SHP77 (cell line): ENCODE measurements around the gene PLEKHA6.
"Not testable (repeated sequence)": the region's sequence is repeated elsewhere in the genome, so short reads cannot be mapped to it uniquely, and the experiment has no call there.

Source experiments
- DNase-seq, 2 experiments: peaks; one replicate each; lab custom pipeline; 2025; lab: John Stamatoyannopoulos, UW

The PLEKHA6 gene

DNA sequence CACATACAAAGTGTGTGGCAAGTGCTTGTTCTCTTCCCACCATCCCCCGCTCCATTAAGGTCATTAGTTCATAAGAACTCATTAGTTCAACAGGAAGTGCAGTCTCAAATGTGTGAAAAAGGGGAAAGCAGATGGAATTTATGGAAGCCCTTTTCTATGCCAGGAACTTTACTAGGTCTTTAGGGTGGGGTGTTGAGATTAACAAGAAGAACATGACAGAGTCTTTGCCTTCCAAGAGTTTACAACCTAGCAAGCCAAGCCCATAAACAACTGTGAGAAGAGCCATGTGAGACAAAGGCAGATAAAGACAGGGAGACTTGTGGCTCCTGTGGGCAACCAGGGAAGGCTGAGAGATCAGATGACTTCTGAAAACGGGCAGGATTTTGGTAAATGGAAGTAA, 21.4 kb downstream of the PLEKHA6 start:
- DNase-seq, result no peak

DNA sequence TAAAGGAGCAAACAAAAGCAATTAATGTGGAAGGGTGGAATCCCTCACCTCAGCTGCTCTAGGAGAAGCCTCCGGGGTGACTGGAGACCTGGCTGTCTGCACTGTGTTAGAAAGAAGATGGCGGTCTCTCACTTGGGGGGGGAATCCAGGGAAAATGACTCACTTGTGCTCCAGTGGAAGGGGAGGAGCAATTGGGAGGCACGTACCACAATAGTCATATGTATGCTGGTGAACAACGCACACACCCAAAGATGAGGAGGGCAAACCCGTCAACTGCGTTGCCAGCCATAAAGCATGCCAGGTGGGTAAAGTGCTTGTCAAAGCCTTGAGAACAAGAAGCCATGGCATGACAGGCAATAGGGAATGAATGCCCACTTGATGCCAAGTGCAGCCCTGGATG, 22.1 kb downstream of the PLEKHA6 start:
- DNase-seq, result no peak

DNA sequence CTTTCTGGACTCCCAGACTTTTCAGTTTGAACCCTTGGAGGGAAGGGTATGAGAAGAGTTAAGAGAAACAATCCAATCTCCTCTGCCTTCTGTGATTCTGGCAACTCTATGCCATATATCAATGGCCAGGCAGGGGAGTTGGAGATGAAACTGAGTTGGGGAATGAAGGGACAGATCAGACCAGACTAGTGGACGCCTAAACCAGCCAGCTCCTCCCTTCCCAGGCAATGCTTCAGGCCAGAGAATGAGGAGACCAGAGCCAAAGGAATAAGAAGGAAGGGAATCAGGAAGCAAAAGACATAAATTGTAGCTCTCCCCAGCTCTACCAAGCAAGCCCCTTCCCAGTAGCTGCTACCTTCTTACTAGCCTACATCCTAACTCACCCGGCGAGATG, 22.7 kb downstream of the PLEKHA6 start:
- no peak for DNase-seq

DNA sequence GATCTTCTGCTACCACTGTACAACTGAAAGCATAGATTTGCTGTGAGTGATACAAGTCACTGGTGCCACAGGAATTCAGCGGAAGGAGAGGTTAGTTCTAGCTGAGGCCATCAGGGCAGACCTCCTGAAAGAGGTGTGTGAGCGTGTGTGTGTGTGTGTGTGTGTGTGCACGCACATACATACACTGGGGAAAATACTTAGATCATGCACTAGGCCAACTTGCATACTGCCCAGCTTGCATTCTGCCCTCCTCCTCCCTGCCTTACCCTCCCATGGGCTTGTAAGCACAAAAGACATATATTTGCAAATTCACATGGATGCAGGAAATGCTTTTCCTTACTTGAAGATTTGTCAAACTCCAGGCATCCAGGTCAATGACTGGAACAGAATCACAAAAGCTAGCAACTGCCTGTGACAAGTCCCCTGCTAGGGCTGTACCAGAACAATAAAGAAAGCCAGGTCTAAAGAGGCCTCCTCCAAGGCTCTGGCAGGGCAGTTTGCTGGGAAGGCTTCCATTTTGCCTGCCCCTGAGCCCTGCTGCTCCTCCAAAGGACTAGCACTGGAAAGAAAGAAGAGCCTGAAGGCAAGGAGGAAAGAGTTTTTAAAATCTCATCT, 23.2 kb downstream of the PLEKHA6 start:
- DNase-seq, result no peak

DNA sequence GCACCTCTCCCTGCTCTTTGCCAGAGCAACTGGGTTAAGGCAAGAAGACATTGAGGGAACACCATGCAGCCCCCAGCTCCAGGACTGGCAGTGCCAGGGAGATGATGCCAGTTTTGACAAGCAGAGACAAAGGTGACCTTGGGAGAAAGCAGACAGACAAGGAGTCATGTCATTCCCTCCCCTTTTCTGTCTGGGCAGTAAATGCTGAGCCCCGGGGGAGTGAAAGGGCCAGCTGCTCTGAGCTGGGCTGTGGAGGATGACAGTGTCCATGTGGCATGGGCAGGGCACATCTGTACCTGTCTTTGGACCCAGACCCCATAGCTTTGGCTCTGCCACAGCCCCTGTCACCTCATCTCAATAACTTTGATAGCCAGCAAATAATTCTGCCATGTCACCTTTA, 24.2 kb downstream of the PLEKHA6 start:
- no peak for DNase-seq

DNA sequence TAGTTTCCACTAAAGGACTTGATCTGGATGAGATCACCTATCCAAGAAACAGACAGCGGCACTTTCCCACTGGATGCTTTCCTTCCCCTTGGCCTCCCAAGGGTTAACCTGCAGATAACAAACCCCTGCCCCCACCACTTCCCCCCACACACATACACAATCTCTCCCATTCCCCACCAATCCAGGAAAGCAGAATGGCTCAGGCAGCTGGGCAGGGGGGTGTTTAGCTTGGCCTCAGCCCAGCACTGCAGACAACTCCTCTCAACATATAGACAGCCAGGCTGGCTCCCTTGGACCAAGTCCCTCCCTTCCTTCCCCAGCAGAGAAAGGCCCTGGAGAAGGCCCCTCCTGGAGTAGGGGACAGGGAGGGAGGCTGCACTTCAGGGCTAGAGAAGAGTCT, 24.6 kb downstream of the PLEKHA6 start:
- DNase-seq, result peak in 1 of 2 experiments; percentile 32

DNA sequence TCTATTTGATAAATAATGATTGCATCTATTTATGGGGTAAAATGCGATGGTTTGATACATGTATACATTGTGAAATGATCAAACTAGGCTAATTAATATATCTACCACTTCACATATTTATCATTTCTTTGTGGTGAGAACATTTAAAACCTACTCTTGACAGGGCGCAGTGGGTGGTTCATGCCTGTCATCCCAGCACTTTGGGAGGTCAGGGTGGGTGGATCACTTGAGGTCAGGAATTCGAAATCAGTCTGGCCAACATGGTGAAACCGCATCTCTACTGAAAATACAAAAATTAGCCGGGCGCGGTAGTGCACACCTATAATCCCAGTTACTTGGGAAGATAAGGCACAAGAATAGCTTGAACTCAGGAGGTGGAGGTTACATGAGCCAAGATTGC, 25.3 kb downstream of the PLEKHA6 start:
- DNase-seq, result no peak

DNA sequence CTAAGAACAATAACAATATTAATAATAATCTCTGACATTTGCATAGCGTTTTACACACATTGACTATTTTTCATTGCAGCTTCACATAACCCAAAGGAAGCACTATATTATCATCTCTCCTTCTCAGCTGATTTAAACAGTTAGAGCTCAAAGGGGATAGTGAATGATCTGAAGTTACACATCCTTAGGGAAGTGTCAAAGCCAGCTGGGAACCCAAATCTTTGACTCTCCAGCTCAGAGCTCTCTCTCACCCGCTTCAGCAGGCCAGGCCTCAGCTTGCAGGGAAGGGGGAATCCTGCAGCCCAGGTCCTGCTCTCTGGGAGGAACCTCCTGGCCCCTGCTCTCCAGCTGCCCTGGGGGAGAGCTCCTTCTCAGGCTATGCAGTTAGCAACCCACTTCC, 26.3 kb downstream of the PLEKHA6 start:
- no peak for DNase-seq

DNA sequence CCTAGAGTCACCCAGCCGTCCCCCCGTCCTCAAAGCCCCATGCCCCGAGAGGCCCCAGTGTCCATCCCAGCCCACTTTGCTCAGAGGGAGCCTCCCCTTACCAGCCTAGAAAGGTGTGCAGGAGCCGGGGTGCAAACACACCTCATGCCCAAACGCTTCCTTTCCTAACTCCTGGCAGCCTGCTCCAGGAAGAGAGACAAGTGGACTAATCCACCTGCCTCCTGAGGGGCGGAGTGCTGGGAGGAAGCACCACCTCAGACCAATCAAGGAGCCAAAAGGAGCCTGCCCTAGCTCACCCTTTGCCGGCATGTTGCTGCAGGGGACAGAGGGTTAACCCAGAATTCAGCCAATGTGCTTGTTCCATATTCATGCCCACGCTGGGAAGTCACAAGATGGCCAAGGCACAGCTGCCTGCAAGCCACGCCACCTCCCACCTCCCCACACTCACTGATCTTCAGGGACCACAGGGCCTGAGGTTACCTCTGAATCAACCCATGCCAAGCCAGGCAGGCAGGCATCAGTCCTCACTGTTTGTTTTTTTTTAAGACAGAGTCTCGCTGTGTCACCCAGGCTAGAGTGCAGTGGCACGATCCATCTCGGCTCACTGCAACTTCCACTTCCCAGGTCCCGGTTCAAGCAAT, 27.8 kb downstream of the PLEKHA6 start:
- DNase-seq, result no peak

DNA sequence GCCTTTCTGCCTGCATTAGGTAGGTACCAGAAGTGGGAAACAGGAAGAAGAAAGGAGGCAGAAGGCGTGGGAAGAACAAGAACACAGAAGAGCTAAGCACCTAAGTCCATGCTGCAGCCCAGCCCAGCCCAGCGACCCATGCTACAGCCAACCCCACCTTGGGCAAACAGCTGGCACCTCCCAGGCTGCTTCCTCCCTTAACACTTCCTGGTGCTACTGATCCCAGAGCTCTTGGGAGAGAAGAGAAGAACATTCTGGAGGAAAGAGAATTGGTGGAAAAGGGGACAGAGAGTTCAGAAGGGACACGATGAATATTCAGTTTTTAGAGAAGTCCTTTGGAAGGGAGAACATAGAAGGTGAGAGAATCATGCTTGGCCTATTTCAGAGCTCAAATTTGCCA, 28.5 kb downstream of the PLEKHA6 start:
- DNase-seq, result no peak

DNA sequence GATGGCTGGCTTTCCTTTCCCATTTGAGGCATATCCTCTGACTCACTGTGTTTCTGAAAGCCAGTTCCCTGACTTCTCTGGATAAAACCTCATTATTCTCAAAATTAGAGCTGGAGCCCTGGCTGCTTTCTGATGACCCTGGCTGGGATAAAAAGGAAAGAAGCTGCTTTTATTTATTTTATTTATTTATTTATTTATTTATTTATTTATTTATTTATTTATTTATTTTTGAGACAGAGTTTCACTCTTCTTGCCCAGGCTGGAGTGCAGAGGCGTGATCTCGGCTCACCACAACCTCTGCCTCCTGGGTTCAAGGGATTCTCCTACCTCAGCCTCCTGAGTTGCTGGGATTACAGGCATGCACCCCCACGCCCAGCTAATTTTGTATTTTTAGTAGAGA, 31.9 kb downstream of the PLEKHA6 start:
- not testable (repeated sequence) for DNase-seq

DNA sequence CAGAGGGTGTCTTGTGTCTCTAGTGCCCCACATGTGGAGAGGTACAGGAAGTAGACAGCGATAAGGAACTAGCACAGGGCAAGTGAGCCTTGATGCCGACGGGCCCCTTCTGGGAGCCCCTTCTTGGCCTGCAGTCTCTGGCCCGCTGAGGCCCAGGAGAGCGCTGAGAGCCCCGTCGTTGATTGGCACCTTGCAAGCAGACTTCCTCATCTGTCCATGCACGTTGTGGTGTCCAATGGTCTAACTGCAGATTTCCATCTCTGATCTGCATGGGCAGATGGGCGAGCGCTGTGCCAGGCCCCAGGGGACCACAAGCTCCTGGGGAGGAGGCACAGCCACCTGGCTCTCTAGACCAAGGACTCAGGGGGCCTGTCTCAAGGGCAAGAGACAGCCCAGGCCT, 32.4 kb downstream of the PLEKHA6 start:
- DNase-seq, result no peak

DNA sequence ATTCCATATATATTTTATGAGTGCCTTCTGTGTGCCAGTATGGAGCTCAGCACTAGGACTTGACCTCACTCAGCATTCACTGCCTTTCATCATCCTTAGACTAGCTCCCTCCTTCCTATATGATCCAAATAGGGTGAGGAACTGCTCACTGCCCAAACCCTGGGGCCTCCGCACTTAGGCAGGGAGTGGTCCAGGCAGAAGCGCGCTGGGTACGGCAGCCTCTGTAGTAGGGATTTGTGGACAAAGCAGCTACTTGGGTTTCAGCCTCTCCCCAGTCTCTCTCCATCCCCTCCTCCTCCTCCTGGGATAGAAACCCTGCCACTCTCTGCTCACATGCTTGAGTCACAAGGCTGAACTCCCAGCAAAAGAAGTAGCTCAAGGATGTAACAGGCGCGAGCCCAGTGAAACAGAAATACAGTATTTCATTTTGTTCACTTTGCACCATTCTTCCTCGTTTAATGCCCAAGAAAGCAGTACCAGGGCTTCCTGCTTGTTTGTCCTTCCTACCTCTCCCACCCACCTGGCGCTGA, 32.9 kb downstream of the PLEKHA6 start:
- DNase-seq, result no peak

DNA sequence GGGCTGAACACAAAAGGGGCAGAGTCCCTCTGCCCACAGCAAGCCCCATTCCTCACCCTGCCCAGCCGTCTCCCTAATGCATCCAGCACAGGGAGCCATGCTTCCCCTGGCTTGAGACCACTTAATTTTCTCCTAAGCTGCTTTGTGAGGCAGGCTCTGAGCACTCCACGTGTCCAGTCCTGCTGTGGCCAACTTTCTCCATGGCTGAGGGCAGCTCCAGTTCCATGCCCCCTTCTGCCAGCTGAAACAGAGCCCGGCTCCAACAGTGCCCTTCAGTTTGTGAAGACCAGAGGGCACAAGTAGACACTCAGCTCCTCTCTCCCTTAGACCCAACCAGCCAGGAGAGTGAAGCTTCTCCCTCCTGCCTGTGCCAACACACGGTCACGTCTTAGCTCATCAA, 33.8 kb downstream of the PLEKHA6 start:
- no peak for DNase-seq

DNA sequence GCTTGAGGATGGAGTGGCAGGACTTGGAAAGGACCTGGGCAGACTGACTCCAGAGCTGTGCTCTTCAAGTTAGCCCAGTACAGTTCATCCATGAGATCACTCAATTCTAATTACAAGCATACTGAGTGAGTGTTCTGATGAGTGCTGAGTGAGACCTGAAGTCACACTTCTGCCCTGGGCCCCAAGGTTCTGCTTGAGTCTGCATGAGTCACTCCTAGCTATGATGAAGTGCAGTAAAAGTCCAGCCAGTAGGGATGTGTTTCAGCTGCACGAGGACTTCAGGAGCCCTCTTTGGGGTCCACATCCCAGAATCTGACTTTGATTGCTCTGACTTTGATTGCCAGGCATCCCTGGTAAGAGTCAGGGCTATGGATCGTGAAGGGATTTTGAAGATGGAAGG, 35.8 kb downstream of the PLEKHA6 start:
- DNase-seq, result no peak

DNA sequence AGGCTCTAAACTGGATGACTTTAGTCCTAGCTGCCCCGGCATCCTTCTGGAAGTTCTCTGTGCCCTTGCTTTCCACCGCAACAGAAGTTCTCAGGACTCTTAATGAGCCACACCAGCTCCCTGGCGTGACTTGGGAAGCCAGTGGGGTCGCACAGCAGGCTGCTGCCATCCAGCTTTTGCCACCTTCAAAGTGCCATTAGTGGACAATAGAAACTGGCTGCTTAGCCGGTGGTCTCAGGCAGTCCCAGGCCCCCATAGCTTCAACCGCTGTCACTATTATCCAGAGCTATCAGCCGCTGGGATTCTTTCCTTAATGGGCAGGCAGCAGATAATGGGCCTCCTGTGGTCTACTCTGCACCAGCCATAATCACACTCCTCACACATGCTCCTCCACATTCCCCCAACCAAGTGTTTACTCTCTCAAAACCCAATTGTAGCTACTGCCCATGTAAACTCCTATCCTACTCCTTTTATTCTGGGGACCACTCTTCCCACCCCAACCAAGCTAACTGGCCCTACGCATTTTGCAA, 37.3 kb downstream of the PLEKHA6 start:
- no peak for DNase-seq

DNA sequence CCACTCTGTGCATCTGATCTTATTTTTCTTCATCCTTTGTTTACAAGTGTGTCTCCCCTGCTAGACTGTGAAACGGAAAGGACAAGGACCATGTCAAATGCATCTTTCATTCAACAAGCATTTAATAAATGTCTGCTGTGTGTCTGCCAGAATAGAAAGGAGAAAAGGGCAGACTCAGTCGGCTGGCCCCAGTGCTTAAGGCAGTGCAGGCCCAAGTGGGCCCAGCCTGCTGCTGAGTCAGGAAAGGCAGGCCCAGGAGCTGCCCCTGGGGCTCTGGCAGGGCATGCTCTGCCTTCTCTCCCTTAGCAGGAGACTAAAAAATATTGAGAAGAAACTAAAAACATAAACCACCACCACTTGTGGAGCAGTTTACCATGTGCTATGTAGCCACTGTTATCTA, 38.1 kb downstream of the PLEKHA6 start:
- DNase-seq, result no peak

DNA sequence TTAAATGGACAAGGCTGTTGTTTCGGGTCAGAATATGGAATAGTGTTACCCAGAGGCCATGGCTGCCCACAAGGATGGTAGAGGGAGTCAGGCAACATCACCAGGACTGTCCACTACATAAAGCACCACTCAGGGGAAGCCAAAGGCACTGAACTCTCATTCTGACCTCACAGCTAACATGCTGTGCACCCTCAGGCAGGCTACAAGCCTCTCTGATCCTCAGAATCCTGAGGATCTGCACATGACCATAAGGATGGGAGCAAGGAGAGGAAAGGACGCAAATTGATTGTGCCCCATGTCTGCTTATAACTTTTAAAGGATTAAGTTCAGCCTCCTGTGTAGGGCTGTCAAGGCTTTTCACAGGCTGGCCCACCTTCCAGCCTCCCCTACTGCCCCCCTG, 38.7 kb downstream of the PLEKHA6 start:
- DNase-seq, result no peak

DNA sequence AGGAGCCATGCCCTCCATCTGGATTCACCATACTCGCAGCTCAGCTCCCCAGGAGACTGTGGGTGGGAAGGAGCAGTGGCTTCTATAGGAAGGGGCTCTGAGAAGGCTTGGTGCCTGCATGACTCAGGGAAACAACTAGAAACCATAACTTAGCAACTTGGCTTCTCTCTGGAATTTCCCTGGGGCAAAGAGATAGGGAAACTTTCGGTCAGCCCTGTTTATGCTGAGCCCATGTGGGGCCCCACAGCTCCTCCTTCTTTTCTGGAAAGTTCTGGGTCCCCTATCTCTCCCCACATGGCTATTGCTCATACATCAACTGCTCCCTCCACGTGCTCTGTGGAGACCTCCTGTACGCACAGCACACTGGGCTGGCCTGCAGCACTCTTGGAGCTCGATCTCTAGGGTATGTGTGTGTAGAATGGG, 39.3 kb downstream of the PLEKHA6 start:
- no peak for DNase-seq

DNA sequence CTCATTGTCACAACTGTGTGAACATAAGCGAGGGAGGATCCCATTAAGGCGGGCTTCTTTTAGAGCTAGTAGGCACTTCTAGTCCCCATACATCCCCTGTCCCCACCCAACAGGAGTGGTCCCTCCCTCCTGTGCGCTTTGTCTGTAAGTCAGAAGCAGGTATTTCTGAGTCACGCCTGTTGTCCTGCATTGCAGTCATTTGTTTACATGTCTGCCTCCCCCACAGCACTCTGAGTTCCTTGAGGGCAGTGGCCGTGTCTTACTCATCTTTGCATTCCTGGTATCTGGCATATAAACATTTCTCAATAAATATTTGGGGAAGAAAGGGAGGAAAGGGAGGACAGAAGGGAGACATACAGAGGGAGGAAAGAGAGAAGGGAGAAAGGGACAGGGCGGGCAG, 40.3 kb downstream of the PLEKHA6 start:
- DNase-seq, result no peak

DNA sequence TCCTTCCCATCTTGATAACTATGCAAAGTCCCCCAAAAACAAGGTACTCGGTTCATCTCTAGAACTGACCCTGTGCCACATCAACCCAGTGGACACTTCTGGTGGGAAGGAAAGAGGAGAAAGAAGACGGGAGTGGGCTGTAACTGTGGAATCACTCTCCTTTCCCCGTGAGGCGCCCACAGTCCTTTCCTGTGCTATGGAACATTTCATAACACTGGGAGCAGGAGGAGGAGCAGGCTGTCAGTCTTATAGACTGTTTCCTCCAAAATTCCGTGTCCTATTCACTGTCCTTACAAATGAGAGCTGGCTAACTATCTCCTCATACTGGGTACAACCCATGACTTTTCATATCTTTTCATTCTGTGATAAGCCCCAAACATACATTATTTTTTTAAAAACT, 40.7 kb downstream of the PLEKHA6 start:
- no peak for DNase-seq

DNA sequence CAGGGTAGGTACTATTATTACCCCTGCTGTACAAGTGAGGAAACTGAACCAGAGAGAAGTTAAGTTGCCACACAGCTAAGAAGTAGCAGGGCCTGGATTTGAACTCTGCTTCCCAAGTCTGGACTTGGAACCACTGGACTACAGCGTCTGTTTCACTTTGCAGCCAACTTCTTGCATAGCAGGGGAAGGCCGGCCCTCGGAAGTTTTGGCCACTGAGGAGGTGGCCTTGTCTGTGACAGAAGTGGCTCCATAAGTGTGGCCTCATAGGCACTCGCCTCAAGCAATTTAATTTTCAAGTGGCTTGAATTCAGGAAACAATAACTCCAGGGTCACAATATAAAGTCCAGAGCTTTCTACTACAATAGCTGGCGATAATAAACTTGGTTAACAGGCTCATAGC, 41.4 kb downstream of the PLEKHA6 start:
- no peak for DNase-seq

DNA sequence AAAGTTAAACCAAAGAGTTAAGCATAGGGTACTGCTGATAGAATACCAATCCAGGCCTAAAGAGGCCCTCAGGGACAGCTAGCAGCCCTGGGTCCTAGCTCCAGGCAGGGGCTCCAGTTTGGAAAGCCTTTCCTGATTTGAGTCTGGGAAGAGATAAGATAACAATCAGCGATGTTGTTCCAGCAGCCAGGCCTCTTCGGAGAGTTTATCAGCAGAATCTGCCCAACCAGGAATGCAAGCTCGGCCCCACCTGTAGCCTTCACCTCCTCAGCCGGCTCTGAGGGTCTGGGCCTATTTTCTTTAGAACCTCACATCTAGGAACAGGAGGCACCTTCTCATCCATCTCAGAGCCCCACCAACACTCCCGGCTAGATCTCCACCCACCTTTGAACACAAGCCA, 42.6 kb downstream of the PLEKHA6 start:
- DNase-seq, result no peak

DNA sequence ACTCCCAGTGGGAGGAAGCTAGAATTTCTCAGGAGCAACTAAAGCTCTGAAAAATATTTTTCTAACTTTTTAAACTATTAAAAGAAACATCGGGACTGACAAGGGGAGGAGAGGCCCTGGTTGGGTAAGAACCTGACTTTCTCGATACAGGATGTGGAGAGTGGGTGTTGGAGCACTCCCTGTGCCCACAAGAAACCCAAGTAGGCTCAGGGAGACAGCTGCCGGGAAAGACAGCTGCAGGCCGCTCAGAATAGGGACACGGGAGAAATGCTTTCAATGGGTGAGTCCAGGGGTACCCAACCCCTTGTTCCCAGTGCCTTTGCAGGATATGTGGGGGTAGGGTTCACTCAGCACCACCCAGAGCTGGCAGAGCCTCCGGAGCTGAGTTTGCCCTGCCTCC, 43.6 kb downstream of the PLEKHA6 start:
- DNase-seq, result no peak
